Transverse colon (tissue), 4 donors: ENCODE measurements around the gene PRPSAP2. TPM values are rescaled to one million over a fixed set of nuclear protein-coding genes. Genes with fewer than 3 reads are reported as not detected.

Experiments
- DNase-seq: peaks from one replicate; pipeline ENCODE4 v3.0.0-alpha.2; 2019
- H3K27ac ChIP-seq, 4 donors: fragments of 200-600 bp; sonication (generic); 2 replicates each; pipeline ENCODE4 v1.5.1; 2016 to 2018; ENCODE audit warnings: inconsistent platforms in 4 of 4
- H3K27me3 ChIP-seq: fragments of 200-600 bp; sonication (generic); 2 replicates; pipeline ENCODE4 v1.5.1; 2017; ENCODE audit warnings: inconsistent platforms
- H3K36me3 ChIP-seq, 4 donors: fragments of 200-600 bp; sonication (generic); 2 replicates each; pipeline ENCODE4 v1.5.1; 2017 to 2019; ENCODE audit warnings: inconsistent platforms in 4 of 4
- H3K4me1 ChIP-seq, 4 donors: fragments of 200-600 bp; sonication (generic); 2 replicates each; pipeline ENCODE4 v1.5.1; 2017 to 2020; ENCODE audit warnings: inconsistent platforms in 4 of 4
- H3K4me3 ChIP-seq, 4 donors: fragments of 200-600 bp; sonication (generic); 1 replicate in 1 of 4; 2 replicates in 3 of 4; pipeline versions ENCODE4 v1.5.1 to v1.6.1; 2017 to 2019; ENCODE audit warnings: inconsistent platforms in 4 of 4
- H3K9me3 ChIP-seq, 2 donors: fragments of 200-600 bp; sonication (generic); 2 replicates each; pipeline ENCODE4 v1.5.1; 2017 to 2019; ENCODE audit warnings: inconsistent platforms in 2 of 2
- CTCF ChIP-seq, 5 experiments: fragments of 200-600 bp in 3 of 5; fragments of 450-650 bp in 2 of 5; sonication (generic) in 3 of 5; IDR thresholded peaks; 1 replicate in 2 of 5; 2 replicates in 3 of 5; pipeline ENCODE4 v1.5.1; 2016 to 2017; ENCODE audit warnings: antibody characterized with exemption in 5 of 5, inconsistent platforms in 3 of 5, mild to moderate bottlenecking in 2 of 5, moderate library complexity in 1 of 5
- EP300 ChIP-seq: sonication (generic); formaldehyde crosslinking; IDR thresholded peaks from one replicate; pipeline ENCODE4 v1.6.1; 2017; ENCODE audit warnings: antibody characterized with exemption, low read depth
- POLR2A ChIP-seq: fragments of 450-650 bp; IDR thresholded peaks from one replicate; pipeline ENCODE4 v1.6.1; 2016; ENCODE audit warnings: antibody characterized with exemption, mild to moderate bottlenecking, moderate library complexity
- POLR2AphosphoS5 ChIP-seq, 3 donors: sonication (generic); formaldehyde crosslinking; IDR thresholded peaks; one replicate each; pipeline ENCODE4 v1.6.1; 2016; ENCODE audit warnings: antibody characterized with exemption in 3 of 3
- WGBS, 2 donors: methylation state at CpG; one replicate each; pipeline ENCODE4 v1.1.5; 2018; ENCODE audit warnings: low coverage in 1 of 2; 5-methylcytosine and 5-hydroxymethylcytosine counted together
- in situ Hi-C, 4 donors: fragments of 200-750 bp; cut with MboI; loops; one replicate each; pipeline versions ENCODE4 v1.15.0 to v1.15.1; 2017; ENCODE audit warnings: low sequenced_read_pairs in 3 of 4, low pct_ligation_motif_present in 1 of 4, low pct_unique_long_range_greater_than_20kb in 1 of 4
- intact Hi-C: fragments of 100-400 bp; cut with DNase I; formaldehyde crosslinking; loops from one replicate; pipeline ENCODE4 v1.15.1; 2023; ENCODE audit warnings: low total_unique reads
- total RNA-seq, 4 donors: library from RNA; depleted of rRNA; stranded (reverse); fragments of >200 nt; gene quantifications; one replicate each; pipeline ENCODE4 v1.1.0, GENCODE V29; 2016

Gene PRPSAP2
- total RNA-seq, 4 donors from 2014 or later = 22.4 to 77.0 (median 27.2) TPM

- Histone ChIP-seq H3K4me3 (no peak overlapping the region), H3K9me3 (no peaks in the 10 kb centered on the region), H3K4me1 (peaks cover 18 to 33% (median 24%) of the 10 kb centered on the region in 4 donors), H3K36me3 (peaks cover 0 to 23% (median 8%) of the 10 kb centered on the region in 4 donors), H3K27ac (no peak overlapping the region), H3K27me3 (no peaks in the 10 kb centered on the region)
- TF ChIP-seq EP300 (no peak), POLR2AphosphoS5 (IDR thresholded peaks at IDR 0.05) (no peak), POLR2A (no peak), CTCF (IDR thresholded peaks at IDR 0.05) (no peak)
- WGBS, 2 donors = 94 to 100% methylated on average over 1 of the region's 1 CpG
- in situ Hi-C loops = no loop called here
- intact Hi-C loops = no loop called here
- no peak for DNase-seq
Measured at GRCh38 chr17:18925187-18925586, 67.3 kb downstream of the PRPSAP2 start.

DNA sequence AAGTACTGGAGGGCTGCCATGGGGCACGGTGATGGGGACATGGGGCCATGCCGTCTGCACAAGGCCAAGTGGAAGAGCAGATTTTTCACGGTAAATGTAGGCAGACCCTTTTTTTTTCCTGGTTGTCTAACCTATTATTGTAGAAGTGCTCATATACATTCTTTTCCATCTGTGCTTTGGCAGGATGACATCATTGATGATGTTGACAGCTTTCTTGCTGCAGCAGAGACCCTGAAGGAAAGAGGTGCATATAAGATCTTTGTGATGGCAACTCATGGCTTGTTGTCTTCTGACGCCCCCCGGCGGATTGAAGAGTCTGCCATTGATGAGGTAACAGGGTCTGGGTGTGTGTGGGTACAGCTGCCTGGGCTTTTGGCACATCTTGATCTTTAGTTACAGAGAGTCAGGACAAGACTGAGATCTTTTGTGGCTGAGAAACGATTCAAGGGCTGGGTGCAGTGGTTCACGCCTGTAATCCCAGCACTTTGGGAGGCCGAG, 70.7 kb downstream of the PRPSAP2 start:
- intact Hi-C loops (no loop called here), in situ Hi-C loops (no loop called here)
- H3K9me3 ChIP-seq = no peaks in the 10 kb centered on the region
- TF ChIP-seq CTCF (IDR thresholded peaks at IDR 0.05) = no peak
- TF ChIP-seq POLR2A = no peak
- TF ChIP-seq EP300 = no peak
- no peak for TF ChIP-seq POLR2AphosphoS5 (IDR thresholded peaks at IDR 0.05)
- no peaks in the 10 kb centered on the region for H3K27me3 ChIP-seq
- no peak for DNase-seq
- no peak overlapping the region for H3K27ac ChIP-seq
- 89 to 100% methylated on average over 3 to 9 of the region's 9 CpGs for WGBS, 2 donors
- no peak overlapping the region for H3K4me3 ChIP-seq
- H3K4me1 ChIP-seq = no peaks in the 10 kb centered on the region
- peaks cover 0 to 27% (median 13%) of the 10 kb centered on the region in 4 donors for H3K36me3 ChIP-seq

GRCh38 chr17:18932360-18933055, 74.6 kb downstream of the PRPSAP2 start:
- H3K4me1 ChIP-seq = no peaks in the 10 kb centered on the region
- H3K9me3 ChIP-seq = no peaks in the 10 kb centered on the region
- 68% methylated on average over 4 of the region's 5 CpGs; no CpG with 5 or more reads in 1 of the 2 donors for WGBS, 2 donors
- DNase-seq = no peak
- H3K27ac ChIP-seq = no peak overlapping the region
- no peak for TF ChIP-seq EP300
- no peak for TF ChIP-seq POLR2AphosphoS5 (IDR thresholded peaks at IDR 0.05)
- no peak for TF ChIP-seq POLR2A
- TF ChIP-seq CTCF (IDR thresholded peaks at IDR 0.05) = no peak
- intact Hi-C loops (no loop called here), in situ Hi-C loops (no loop called here)
- H3K4me3 ChIP-seq = no peak overlapping the region
- peaks cover 0 to 27% (median 13%) of the 10 kb centered on the region in 4 donors for H3K36me3 ChIP-seq
- H3K27me3 ChIP-seq = no peaks in the 10 kb centered on the region

- WGBS, 2 donors = 76 to 91% methylated on average over 7 to 14 of the region's 14 CpGs
- in situ Hi-C loops = no loop called here
- Histone ChIP-seq H3K4me3 (no peak overlapping the region), H3K9me3 (no peaks in the 10 kb centered on the region), H3K27me3 (no peaks in the 10 kb centered on the region), H3K36me3 (peaks cover 0 to 27% (median 10%) of the 10 kb centered on the region in 4 donors), H3K4me1 (peaks cover 0 to 4% (median 1%) of the 10 kb centered on the region in 4 donors), H3K27ac (no peak overlapping the region)
- TF ChIP-seq POLR2A = no peak
- no peak for TF ChIP-seq POLR2AphosphoS5 (IDR thresholded peaks at IDR 0.05)
- no peak for TF ChIP-seq CTCF (IDR thresholded peaks at IDR 0.05)
- no peak for TF ChIP-seq EP300
- DNase-seq = no peak
- intact Hi-C loops = no loop called here
Measured at GRCh38 chr17:18933102-18934058, 75.4 kb downstream of the PRPSAP2 start.
